GM18861 (cell line): ENCODE measurements around the gene ANXA9.

Source experiments
- ATAC-seq: cut with Tn5 transposase; IDR thresholded peaks from one replicate; pipeline ENCODE4 v1.9.1; 2021; ENCODE audit not compliant: unreplicated experiment

ANXA9 gene, protein sequence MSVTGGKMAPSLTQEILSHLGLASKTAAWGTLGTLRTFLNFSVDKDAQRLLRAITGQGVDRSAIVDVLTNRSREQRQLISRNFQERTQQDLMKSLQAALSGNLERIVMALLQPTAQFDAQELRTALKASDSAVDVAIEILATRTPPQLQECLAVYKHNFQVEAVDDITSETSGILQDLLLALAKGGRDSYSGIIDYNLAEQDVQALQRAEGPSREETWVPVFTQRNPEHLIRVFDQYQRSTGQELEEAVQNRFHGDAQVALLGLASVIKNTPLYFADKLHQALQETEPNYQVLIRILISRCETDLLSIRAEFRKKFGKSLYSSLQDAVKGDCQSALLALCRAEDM

DNA sequence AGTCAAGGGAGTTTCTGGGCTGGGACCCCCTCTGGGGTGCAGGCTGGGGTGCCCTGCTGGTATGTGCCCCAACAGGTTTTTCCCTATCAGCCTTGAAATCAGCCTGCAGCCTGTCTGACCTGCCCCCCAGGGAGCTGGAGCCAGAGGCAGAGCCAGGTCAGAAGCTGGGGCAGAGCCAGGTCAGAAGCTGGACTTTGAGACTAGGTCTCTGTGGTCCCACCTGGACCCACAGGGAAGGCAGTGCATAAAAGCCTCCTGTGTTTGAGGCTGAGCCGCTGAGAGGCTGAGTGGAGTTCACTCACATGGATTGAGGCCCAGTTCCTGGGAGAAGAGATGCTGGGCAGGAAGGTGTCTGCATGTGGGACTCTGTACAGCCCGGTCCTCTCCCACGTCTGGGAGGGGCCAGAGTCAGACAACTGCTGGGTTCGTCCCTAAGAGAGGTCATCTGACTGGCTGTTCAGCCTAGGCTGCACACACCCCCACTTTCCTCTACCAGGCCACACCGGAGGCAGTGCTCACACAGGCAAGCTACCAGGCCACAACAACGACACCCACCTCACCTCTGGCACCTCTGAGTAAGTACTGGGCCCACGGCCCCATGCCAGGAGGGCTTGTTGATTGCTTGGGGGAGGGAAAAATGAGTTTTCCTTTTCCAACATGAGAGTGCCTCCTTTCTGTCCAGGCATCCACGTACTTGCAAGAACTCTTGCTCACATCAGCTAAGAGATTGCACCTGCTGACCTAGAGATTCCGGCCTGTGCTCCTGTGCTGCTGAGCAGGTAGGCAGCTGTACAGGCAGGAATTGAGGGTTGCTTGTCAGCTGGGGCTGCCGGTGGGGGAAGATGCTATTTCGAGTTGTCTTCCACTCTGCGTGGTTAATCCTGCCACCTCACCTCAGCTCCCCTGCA is at the start of gene ANXA9:
ANXA9 (plus strand) TSS at position 488 of the 908 bp plus-strand sequence. CDS start 814 bp downstream, outside the sequence.
- no peak for ATAC-seq

DNA sequence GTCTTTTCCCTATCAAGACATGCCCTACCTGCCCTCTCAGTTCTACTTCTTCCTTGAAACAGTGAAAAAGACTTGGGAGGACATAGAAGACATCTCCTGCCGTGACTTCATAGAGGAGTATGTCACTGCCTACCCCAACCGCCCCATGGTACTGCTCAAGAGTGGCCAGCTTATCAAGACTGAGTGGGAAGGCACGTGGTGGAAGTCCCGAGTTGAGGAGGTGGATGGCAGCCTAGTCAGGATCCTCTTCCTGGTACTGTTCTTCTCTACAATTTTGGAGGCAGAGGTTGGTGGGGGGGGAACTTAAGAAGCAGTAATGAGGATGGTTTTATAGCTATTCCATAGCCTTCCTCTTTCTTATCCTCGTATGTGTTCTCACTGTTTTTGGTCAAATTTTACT is 37.2 kb upstream of the ANXA9 start:
- ATAC-seq, result no peak

DNA sequence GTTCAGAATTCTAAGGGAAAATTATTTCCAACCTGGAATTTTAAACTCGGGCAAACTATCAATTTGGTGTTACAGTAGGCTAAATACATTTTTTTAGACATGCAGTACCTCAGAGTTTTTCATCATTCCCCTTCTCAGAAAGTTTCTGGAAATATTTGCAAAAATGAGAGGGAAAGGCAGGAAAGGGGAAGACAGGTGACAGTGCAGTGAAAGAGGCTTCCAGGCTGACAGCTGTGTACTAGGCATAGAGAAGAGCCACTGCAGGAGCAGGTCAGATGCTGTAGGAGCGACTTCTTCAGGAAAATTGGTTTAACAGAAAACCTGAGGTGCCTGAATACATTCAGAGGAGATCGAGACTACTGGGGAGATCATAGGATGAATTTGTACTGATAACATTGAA is 27.4 kb upstream of the ANXA9 start:
- no peak for ATAC-seq

DNA sequence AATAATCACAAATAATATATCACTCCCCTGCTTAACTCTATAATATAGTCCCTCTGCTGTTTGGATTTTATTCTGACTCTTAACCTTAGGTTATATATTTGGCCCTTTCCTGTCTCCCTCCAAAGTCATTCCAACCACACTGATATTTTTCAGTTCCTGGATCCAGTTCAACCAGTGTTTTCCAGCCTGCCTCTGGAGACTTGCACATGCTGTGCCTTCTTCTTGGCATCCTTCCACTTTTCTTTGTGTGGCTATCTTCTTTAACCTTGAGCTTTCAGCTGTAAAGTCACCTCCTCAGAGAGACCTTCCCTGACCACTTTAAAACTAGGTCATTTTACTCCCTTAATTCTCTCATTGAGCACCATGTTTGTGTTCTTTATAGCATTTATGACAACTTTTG is 26.8 kb upstream of the ANXA9 start:
- ATAC-seq, result no peak

DNA sequence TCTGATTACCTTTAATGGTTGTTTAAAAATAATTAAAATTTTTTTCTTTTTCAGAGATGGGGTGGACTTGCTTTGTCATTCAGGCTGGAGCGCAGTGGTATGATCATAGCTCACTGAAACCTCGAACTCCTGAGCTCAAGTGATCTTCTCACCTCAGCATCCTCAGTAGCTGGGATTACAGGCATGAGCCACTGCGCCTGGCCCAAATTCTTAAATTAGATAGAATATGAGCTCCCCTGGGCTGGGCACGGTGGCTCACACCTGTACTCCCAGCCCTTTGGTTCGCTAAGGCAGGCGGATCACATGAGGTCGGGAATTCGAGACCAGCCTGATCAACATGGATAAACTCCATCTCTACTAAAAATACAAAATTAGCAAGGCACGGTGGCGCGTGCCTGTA is 24.4 kb upstream of the ANXA9 start:
- ATAC-seq, result no peak

DNA sequence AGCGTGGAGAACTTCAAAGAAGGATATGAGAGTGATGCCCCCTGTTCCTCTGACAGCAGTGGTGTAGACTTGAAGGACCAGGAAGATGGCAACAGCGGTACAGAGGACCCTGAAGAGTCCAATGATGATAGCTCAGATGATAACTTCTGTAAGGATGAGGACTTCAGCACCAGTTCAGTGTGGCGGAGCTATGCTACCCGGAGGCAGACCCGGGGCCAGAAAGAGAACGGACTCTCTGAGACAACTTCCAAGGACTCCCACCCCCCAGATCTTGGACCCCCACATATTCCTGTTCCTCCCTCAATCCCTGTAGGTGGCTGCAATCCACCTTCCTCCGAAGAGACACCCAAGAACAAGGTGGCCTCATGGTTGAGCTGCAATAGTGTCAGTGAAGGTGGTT is 21.4 kb upstream of the ANXA9 start:
- ATAC-seq, result no peak

DNA sequence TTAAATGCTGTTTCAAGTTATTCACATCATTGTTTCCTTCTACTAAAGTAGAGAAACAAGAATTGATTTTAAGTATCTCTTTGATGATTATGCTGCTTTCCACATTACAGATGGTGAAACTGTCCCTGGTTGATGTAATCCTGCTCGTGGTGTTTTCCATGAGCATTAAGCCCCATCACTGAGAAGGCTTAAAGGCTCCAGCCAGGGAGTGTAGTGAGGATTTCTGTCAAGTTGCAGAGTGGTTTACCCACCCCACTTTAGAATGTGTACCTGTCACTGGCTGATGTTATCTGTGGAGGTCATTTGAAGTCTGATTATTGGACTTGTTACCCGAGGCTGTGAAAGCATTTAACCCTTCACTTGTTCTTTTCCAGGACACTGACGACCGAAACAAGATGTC is 20.3 kb upstream of the ANXA9 start:
- no peak for ATAC-seq

DNA sequence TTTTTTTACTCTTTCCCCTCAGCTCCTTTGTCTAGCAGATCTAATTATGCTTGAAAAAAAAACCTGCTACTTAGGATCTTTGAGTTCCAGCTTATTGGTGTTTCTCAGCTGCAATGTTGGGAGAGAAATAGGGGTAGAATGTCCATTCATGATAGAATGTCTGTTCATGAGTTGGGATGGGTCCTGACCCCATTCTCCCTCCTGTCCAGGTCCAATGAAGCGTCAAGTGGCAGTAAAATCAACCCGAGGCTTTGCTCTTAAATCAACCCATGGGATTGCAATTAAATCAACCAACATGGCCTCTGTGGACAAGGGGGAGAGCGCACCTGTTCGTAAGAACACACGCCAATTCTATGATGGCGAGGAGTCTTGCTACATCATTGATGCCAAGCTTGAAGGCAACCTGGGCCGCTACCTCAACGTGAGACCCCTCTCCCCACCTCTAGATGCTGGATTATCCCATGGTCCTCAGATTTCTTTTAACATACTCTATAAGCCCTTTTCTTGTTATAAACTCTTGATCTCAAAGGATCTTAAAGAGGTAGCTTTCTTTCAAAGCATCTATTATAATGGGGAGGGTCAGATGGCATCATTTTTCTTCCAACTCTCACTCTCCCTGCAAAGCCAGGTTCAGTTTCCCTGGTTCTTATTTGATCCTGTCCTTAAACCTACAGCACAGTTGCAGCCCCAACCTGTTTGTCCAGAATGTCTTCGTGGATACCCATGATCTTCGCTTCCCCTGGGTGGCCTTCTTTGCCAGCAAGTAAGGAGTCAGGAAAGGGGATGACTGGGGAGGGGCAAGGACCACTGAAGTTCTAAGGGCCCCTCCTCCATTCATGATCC is 18.6 kb upstream of the ANXA9 start:
- no peak for ATAC-seq

DNA sequence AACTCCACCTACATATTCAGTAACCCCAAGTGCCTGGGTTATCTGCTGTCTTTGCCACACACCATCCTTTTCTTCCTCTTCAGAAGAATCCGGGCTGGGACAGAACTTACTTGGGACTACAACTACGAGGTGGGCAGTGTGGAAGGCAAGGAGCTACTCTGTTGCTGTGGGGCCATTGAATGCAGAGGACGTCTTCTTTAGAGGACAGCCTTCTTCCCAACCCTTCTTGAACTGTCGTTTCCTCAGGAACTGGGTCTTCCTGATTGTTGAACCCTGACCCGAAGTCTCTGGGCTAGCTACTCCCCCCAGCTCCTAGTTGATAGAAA is 18.0 kb upstream of the ANXA9 start:
- no peak for ATAC-seq

DNA sequence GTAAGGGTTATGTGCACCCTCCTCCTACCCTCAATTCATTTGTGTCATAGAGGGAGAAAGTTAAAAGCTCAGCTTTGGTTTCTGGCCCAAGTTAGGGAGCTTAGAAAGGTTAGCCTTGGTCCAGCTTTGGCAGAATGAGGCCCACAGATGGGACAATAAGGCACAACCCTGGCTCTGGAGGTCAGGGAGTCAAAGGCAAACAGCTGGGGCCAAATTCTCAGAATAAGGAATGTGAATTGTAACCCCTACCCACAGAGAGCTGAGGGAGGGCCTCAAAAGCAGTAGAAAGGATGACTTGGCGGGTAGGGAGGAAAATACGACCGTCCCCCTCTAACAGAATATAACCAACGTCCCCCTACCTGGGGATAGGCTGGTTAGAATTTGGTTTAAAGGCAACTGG is 16.5 kb upstream of the ANXA9 start:
- ATAC-seq, result no peak

DNA sequence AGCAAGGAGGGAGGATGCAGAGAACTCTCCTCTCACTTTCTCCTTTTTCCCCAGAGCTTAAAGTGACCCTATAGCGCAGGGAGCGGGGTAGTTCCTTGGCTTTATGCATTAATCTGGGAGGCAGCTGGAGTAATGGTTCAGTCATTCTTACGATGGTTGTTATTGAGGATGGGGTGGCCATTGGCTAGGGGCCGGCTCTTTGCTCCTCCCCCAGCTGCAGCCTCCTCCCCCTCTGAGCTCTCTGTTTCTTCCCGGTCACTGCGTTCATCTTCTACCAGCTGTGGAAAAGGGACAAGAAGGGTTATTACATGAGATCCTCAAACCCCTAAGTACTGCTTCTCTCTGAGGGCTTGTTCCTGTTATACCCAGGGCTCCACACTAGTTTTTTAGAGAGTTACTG is 16.1 kb upstream of the ANXA9 start:
- no peak for ATAC-seq

DNA sequence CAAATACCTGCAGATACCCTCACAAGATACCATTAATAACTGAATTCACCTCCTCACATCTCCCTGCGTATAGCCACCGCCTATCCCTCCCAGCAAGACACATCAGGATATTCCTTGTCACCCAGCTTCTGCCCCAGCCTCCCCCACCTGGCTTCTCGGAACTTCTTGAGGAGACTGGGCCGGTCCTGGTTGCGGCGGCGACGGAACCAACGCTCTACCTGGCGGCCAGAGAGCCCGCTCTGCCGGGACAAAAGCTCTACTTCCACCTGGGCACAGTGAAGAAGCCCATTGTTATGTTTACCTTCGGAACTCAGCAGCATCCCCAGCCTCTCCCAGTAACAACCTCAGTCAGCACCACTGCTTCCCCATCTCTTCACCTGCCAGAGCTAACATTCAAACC is 14.2 kb upstream of the ANXA9 start:
- no peak for ATAC-seq

DNA sequence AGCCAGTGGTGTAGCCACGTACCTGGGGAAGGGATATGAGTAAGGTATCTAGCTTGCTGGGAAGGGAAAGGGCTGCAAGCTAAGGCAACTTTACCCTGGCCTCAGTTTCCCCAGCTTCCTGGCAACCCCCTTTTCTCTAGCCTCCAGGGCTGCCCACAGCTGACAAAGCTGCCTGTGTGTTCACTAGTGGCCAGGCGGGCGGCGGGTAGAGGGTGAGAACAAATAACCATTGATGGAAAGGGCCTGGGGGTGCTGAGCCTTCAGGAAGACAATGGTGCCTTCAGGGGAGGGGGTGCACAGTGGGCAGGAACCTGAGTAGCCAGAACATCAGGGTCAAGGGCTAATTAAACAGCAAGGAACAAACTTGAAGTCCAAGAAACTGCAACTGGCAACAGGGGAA is 13.6 kb upstream of the ANXA9 start:
- no peak for ATAC-seq

DNA sequence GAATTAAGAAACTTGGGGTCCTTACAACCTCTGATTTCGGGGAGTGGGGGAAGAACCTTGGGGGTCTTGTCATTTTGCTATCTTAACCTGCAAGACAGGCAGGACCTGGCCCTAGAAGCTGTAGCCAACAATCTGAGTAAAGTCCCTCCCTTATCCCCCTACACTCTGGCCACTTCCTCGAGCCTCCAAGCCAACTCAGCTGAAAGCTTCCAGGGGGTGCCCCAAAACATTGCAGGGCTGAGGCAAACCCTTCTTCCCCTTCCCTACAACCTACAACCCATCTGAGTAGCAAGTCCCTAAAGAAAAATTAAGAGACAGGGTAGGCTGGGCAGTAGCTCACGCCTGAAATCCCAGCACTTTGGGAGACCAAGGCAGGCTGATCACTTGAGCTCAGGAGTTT is 12.5 kb upstream of the ANXA9 start:
- ATAC-seq, result no peak

DNA sequence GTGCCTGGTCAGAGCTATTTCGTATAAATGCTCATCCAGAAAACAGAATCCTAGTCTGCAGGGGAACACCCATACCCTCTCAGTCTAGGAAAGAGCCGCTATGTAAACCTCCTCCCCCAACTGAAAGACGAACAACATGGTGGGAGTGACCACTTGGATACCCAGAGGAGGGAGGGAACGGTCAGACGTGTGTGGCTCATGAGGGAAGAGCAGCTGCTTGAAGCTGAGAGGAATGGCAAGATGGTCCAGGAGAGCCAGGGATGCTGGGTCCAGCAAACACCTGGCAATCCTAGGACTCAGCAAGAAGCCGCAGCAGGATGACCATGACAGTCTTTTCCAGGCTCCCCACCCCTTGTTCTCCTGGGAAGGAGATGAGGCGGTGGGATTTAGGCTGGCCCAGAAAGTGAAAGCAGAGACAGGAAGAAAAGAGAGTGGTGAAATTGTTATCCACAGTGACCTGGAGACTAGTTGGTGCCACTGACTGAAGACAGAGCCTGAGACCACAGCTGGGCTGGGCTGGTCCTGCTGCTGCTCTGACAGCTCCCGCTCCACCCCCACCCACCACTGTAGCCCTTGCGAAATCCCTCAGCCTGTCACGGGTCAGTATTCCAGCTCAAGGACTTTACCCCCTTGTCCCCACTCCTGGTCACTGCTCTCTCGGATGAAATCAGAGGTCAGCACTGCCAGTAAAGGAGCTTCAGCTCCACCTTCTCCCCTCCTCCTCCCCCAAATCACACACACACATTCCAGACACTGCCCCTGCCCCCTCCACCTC is 11.1 kb upstream of the ANXA9 start:
- ATAC-seq, result no peak

DNA sequence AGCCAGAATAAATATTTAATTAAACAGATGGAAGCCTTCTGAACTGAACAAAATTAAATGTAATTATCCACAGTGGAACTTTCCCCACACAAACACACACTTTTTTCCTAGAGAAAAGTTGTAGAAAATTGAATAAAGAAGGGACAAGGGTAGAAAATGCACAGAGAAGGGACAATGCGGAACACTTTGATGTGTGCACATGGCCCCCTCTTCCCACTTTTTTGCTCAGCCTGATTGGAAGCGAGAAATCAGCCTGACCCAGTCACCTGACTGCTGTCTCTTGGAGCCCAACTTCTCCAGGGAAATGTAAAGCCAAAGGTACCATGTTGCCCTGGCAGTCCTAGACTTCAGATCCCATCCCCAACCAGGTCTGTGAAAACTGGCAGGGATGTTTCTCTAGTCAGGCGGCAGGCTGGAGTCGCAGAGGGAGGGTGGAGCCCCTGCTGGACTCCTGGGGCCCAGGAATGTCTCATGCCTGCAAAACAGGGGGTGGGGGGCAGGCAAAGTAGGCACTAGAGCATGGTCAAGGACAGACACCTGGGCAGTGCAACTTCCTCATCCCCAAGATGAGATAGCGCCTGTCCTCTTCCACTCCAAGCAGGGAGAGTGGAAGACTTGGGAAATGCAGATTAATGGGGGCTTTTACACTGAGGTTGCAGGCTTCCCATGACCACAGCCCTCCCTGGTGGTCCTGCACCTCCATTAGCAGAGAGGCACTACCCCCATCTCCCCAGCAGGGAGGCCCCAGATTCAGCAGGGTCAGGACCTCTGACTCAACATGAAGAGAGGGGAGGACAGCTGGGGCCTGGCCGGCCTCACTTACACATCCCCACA is 10.3 kb upstream of the ANXA9 start:
- ATAC-seq, result no peak

DNA sequence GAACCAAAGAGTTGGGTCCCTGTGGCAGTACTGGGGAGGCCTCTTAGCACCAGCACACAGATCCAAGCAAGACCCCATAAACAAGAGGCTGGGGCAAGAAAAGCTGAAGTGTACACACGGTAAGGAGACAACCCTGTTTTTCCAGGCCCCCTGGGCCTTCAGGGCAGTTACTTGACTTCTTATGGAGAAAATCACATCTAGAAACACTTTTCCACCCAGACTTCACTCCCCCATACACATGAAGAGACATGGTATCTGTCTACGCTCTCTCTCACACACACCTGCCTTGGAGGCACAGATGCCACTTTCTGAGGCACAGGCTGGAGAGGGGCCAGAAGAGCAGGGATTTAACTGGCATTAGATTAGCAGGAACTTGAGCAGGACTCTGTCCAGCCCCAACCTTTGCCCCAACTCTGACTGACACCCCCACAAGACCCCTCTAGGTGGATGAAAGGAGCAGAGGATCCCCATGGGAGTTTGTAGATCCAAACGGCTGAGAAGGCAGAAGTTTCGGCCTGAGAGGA is 9.6 kb upstream of the ANXA9 start:
- ATAC-seq, result no peak

DNA sequence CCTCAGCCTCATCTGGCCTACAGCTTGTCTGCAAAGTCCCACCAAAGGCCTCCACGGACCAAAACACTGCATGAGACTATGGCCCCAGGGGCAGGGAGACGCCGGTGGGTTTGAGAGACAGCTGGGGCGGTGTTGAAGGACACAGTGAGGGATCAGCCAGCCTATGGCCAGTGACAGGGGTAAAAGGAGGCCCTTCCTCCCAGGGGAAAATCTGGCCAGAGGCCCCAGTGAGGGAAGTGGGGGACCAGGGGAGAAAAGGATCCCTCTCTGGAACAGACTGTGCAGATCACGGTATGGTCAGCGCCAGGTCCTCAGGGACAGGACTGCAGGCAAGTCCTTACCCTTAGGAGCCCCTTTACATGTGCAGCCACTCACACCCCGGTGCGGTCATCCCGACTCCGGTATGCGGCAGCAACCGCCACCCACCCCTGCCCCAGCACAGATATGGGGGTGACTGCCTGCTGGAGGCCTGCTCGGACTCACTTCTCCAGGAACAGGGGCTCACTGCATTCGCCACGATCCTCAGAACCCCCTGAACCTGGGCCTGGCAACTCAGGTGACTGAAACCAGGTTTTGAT is 8.7 kb upstream of the ANXA9 start:
- ATAC-seq, result no peak

DNA sequence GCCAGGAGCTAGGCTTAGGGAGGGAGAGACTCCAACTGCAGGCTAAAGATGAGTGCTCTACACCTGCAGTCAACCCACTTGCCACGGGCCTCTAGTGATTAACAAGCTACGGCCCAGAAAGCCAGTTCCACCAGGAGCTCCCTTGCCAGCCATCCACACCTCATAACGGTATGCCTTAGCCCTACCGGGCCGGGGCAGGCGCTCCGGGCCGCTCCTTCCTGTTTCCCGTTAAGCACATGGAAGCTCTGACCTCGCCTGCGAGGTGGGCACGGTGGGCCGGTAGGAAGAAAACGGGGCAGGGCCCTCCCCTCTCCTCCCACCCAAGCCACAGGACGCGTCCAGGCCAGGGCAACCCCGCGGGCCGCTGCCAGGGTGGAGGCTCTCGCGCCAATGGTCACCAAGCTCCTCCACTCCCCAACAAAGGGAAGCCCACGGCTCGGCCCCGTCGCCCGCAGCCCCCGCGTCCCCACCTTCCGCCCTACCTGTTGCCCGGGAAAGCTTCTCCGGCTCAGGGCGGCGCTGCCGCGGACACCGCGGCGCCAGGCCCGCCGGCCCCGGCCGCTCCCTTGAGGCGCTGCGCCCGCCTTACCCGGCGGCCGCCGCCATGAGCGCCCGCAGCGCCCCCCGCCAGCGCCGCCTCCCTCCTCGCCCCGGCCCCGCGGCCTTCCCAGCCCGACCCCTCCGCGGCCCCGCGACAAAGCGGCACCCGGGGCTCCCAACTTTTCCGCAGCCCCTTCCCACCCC is 8.1 kb upstream of the ANXA9 start:
- no peak for ATAC-seq
